Right kidney (tissue), 1 donor: ENCODE measurements around the gene UBE4B.
"Not testable (repeated sequence)": the region's sequence is repeated elsewhere in the genome, so short reads cannot be mapped to it uniquely, and the experiment has no call there.

Experiments used
- DNase-seq: peaks from one replicate; pipeline ENCODE4 v3.0.0-alpha.2; 2016

The UBE4B gene

GRCh38 chr1:10070206-10070605 is 37.4 kb downstream of the UBE4B start:
- no peak for DNase-seq

- DNase-seq = no peak
Observed at GRCh38 chr1:10071640-10072039, 38.9 kb downstream of the UBE4B start.

GRCh38 chr1:10073371-10073770 is 40.6 kb downstream of the UBE4B start:
- DNase-seq = not testable (repeated sequence)

- DNase-seq = no peak
Observed at GRCh38 chr1:10074059-10074851, 41.5 kb downstream of the UBE4B start.

GRCh38 chr1:10074852-10075730 is 42.3 kb downstream of the UBE4B start:
- DNase-seq = no peak

GRCh38 chr1:10075732-10076131 is 43.0 kb downstream of the UBE4B start:
- no peak for DNase-seq

GRCh38 chr1:10078494-10078893 is 45.7 kb downstream of the UBE4B start:
- DNase-seq = no peak

- DNase-seq = no peak
Observed at GRCh38 chr1:10080523-10080922, 47.8 kb downstream of the UBE4B start.

GRCh38 chr1:10082785-10083479 is 50.2 kb downstream of the UBE4B start:
- no peak for DNase-seq

- no peak for DNase-seq
Observed at GRCh38 chr1:10084045-10084444, 51.3 kb downstream of the UBE4B start.

GRCh38 chr1:10085076-10085475 is 52.3 kb downstream of the UBE4B start:
- no peak for DNase-seq

GRCh38 chr1:10087210-10087609 is 54.5 kb downstream of the UBE4B start:
- DNase-seq = no peak

GRCh38 chr1:10101929-10102328 is 69.2 kb downstream of the UBE4B start:
- DNase-seq = no peak

- DNase-seq = no peak
Observed at GRCh38 chr1:10103193-10103592, 70.4 kb downstream of the UBE4B start.

- DNase-seq = no peak
Observed at GRCh38 chr1:10104834-10105233, 72.1 kb downstream of the UBE4B start.

- no peak for DNase-seq
Observed at GRCh38 chr1:10105484-10105883, 72.7 kb downstream of the UBE4B start.

- no peak for DNase-seq
Observed at GRCh38 chr1:10106241-10106640, 73.5 kb downstream of the UBE4B start.

- no peak for DNase-seq
Observed at GRCh38 chr1:10106756-10107475, 74.2 kb downstream of the UBE4B start.

- DNase-seq = not testable (repeated sequence)
Observed at GRCh38 chr1:10107476-10107847, 74.7 kb downstream of the UBE4B start.

GRCh38 chr1:10108134-10108663 is 75.4 kb downstream of the UBE4B start:
- no peak for DNase-seq

- DNase-seq = no peak
Observed at GRCh38 chr1:10108948-10109708, 76.4 kb downstream of the UBE4B start.
